H1 (cell line): ENCODE data around the gene FCF1. TPM values are rescaled to one million over a fixed set of nuclear protein-coding genes. Genes with fewer than 3 reads are reported as not detected.

Source experiments
- BACH1 ChIP-seq: IDR thresholded peaks from 2 replicates; pipeline ENCODE4 v1.6.1; 2012; ENCODE audit warnings: low read length, improper control_type of control experiment
- CBX5 ChIP-seq: fragments of 300-800, 300-1000 bp; sonication (generic); IDR thresholded peaks from 2 replicates; pipeline ENCODE4 v1.7.1; 2016; ENCODE audit warnings: antibody characterized with exemption, low read length, low read depth
- E2F6 ChIP-seq: IDR thresholded peaks from 2 replicates; pipeline ENCODE4 v1.6.1; 2012; ENCODE audit warnings: inconsistent platforms
- FOSL1 ChIP-seq: IDR thresholded peaks from 2 replicates; pipeline ENCODE4 v1.6.1; 2011; ENCODE audit warnings: mild to moderate bottlenecking, low read depth, low read length, moderate library complexity; ENCODE audit not compliant: insufficient read depth
- HDAC2 ChIP-seq, 2 experiments: fragments of 300-600 bp in 1 of 2; sonication (generic) in 1 of 2; IDR thresholded peaks; 2 replicates each; pipeline ENCODE4 v1.6.1; 2011 to 2012; ENCODE audit warnings: low read depth in 2 of 2, low read length in 2 of 2, mild to moderate bottlenecking in 2 of 2, moderate library complexity in 2 of 2, borderline replicate concordance in 1 of 2, inconsistent platforms in 1 of 2
- SIX5 ChIP-seq: IDR thresholded peaks from 2 replicates; pipeline ENCODE4 v1.6.1; 2011; ENCODE audit warnings: mild to moderate bottlenecking, low read depth, low read length
- SP4 ChIP-seq: IDR thresholded peaks from 2 replicates; pipeline ENCODE4 v1.6.1; 2012; ENCODE audit warnings: low read length, inconsistent platforms
- polyA plus RNA-seq, 7 experiments: library from polyadenylated mRNA; depleted of rRNA in 3 of 7; stranded (reverse) in 5 of 7; unstranded in 2 of 7; fragments of >200 nt in 5 of 7; fragments of 200-250 nt in 2 of 7; gene quantifications; 1 replicate in 5 of 7; 2 replicates in 1 of 7; 4 replicates in 1 of 7; pipeline versions ENCODE4 v1.2.1 to v1.2.3, GENCODE V29; 2011 to 2013; ENCODE audit warnings: missing spikeins in 2 of 7, mixed read lengths in 2 of 7
- total RNA-seq: library from RNA; stranded (reverse); fragmentation: NEBNext Ultra II Directional; extraction: Animal tissue kit (Norgen Biotek cat#: 25700); gene quantifications from 2 replicates; pipeline ENCODE4 v1.2.1, GENCODE V29; 2021
- TF ChIP-seq, protein P1 (sequence below): fragments of 300-600 bp; sonication (generic); IDR thresholded peaks from 2 replicates; pipeline ENCODE4 v1.7.1; 2012; ENCODE audit warnings: low read length, moderate library complexity, mild to moderate bottlenecking, inconsistent platforms; ENCODE audit not compliant: insufficient replicate concordance

The FCF1 gene
- total and polyA plus RNA-seq, 2 of the 8 experiments (the other 6 are each of a cell fraction or from before 2014, with no cell fraction given): 48.1 to 84.3 TPM

GRCh38 chr14:74737753-74738325 lies 24.9 kb downstream of the FCF1 start (continued):
- TF ChIP-seq, protein P1, sequence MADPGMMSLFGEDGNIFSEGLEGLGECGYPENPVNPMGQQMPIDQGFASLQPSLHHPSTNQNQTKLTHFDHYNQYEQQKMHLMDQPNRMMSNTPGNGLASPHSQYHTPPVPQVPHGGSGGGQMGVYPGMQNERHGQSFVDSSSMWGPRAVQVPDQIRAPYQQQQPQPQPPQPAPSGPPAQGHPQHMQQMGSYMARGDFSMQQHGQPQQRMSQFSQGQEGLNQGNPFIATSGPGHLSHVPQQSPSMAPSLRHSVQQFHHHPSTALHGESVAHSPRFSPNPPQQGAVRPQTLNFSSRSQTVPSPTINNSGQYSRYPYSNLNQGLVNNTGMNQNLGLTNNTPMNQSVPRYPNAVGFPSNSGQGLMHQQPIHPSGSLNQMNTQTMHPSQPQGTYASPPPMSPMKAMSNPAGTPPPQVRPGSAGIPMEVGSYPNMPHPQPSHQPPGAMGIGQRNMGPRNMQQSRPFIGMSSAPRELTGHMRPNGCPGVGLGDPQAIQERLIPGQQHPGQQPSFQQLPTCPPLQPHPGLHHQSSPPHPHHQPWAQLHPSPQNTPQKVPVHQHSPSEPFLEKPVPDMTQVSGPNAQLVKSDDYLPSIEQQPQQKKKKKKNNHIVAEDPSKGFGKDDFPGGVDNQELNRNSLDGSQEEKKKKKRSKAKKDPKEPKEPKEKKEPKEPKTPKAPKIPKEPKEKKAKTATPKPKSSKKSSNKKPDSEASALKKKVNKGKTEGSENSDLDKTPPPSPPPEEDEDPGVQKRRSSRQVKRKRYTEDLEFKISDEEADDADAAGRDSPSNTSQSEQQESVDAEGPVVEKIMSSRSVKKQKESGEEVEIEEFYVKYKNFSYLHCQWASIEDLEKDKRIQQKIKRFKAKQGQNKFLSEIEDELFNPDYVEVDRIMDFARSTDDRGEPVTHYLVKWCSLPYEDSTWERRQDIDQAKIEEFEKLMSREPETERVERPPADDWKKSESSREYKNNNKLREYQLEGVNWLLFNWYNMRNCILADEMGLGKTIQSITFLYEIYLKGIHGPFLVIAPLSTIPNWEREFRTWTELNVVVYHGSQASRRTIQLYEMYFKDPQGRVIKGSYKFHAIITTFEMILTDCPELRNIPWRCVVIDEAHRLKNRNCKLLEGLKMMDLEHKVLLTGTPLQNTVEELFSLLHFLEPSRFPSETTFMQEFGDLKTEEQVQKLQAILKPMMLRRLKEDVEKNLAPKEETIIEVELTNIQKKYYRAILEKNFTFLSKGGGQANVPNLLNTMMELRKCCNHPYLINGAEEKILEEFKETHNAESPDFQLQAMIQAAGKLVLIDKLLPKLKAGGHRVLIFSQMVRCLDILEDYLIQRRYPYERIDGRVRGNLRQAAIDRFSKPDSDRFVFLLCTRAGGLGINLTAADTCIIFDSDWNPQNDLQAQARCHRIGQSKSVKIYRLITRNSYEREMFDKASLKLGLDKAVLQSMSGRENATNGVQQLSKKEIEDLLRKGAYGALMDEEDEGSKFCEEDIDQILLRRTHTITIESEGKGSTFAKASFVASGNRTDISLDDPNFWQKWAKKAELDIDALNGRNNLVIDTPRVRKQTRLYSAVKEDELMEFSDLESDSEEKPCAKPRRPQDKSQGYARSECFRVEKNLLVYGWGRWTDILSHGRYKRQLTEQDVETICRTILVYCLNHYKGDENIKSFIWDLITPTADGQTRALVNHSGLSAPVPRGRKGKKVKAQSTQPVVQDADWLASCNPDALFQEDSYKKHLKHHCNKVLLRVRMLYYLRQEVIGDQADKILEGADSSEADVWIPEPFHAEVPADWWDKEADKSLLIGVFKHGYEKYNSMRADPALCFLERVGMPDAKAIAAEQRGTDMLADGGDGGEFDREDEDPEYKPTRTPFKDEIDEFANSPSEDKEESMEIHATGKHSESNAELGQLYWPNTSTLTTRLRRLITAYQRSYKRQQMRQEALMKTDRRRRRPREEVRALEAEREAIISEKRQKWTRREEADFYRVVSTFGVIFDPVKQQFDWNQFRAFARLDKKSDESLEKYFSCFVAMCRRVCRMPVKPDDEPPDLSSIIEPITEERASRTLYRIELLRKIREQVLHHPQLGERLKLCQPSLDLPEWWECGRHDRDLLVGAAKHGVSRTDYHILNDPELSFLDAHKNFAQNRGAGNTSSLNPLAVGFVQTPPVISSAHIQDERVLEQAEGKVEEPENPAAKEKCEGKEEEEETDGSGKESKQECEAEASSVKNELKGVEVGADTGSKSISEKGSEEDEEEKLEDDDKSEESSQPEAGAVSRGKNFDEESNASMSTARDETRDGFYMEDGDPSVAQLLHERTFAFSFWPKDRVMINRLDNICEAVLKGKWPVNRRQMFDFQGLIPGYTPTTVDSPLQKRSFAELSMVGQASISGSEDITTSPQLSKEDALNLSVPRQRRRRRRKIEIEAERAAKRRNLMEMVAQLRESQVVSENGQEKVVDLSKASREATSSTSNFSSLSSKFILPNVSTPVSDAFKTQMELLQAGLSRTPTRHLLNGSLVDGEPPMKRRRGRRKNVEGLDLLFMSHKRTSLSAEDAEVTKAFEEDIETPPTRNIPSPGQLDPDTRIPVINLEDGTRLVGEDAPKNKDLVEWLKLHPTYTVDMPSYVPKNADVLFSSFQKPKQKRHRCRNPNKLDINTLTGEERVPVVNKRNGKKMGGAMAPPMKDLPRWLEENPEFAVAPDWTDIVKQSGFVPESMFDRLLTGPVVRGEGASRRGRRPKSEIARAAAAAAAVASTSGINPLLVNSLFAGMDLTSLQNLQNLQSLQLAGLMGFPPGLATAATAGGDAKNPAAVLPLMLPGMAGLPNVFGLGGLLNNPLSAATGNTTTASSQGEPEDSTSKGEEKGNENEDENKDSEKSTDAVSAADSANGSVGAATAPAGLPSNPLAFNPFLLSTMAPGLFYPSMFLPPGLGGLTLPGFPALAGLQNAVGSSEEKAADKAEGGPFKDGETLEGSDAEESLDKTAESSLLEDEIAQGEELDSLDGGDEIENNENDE: no peak
- TF ChIP-seq FOSL1 (no peak), SIX5 (no peak), E2F6 (no peak), CBX5 (no peak), BACH1 (no peak), SP4 (no peak), HDAC2 (IDR thresholded peaks at IDR 0.05; ENCODE audit: borderline replicate concordance in 1 of 2, low read depth in 2 of 2, low read length in 2 of 2) (no peak)
